ENCODE data around the gene FERMT1. TPM values are rescaled to one million over a fixed set of nuclear protein-coding genes. Genes with fewer than 3 reads are reported as not detected.

Gene FERMT1
- total and polyA plus RNA-seq, 2 experiments from 2014 or later: 16.2 to 18.3 TPM

DNA sequence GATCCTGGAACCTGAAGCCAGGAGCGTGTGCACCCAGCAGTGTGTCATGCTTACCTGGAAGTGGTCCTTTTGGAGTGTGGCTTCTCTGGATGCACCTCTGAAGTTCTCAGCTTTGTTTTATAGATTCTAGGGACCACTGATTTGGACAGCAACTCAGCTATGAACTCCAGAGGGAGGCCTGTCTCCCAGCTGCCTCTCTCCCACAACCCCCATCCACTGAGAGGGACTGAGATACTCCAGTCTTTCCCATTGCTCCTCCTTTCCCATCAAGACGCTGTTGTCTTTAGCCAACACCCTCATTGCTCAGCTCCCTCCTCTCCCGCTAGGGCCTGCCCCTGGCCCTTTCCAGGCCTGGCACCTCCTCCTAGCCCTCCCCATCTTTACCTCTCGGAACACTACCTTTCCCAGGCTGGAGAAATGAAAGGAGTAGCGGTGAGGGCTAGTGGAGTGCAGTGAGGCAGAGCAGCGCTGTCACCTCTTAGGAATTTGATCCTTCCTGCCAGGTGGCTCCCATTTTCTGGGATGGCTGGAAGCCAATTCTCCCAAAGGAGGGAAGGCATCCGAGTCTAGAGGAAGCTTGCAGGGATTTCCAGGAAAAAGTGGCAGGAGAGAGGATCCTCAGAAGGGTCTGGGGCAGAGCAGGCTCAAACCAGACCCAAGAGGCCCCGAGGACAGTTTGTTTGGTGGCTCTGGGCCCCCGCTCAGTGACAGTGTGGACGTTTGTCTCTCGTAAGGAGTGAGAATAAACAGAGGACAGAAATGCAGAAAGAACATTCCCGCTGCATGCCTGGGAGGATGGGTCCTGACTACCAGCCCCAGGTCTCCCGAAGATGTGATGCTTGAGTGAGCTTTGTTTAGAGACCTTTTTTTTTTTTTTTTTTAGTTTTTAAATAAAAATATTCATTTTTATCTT is 68.8 kb downstream of the FERMT1 start, which contains the start of gene LRRN4:
Gene LRRN4, minus strand, starts transcription at position 285 of the 913 bp plus-strand sequence. CDS start 1,261 bp downstream, outside the sequence.
- Histone ChIP-seq H3K4me2 (peak within 1 kb of the TSS; percentile 88), H3K79me2 (replicated peaks; ENCODE audit: insufficient read depth) (no peaks in the 10 kb centered on the region), H3F3A (replicated peaks; ENCODE audit: low read depth) (0 out of 2 replicates have a peak, but pooled peaks cover 4% of the 10 kb centered on the region), H4K20me1 (replicated peaks; ENCODE audit: insufficient read depth) (no peaks in the 10 kb centered on the region), H3K4me1 (ENCODE audit: insufficient read depth) (peaks cover 19% of the 10 kb centered on the region), H3K27ac (ENCODE audit: low read depth) (no peak within 1 kb of the TSS), H3K9me2 (ENCODE audit: insufficient read depth) (peaks cover 3% of the 10 kb centered on the region; the same call in 1 of the 2 replicates), H3K36me3 (ENCODE audit: insufficient read depth) (no peaks in the 10 kb centered on the region), H3K27me3 (ENCODE audit: insufficient read depth) (peaks cover 56% of the 10 kb centered on the region), H2AFZ (peak within 1 kb of the TSS; percentile 97), H3K4me3 (peak within 1 kb of the TSS; percentile 69)
- TF ChIP-seq JUNB (IDR thresholded peaks at IDR 0.05; ENCODE audit: unreplicated experiment) (no peak), ZNF114 (CRISPR knock-in tag; IDR thresholded peaks at IDR 0.05) (no peak), ZNF331 (CRISPR knock-in tag; IDR thresholded peaks at IDR 0.05; ENCODE audit: low read depth) (no peak), POLR2AphosphoS5 (IDR thresholded peaks at IDR 0.05; ENCODE audit: low read depth) (no peak), EZH2 (IDR thresholded peaks at IDR 0.05; ENCODE audit: low read depth, unreplicated experiment) (no peak)
- TF ChIP-seq, protein P1, sequence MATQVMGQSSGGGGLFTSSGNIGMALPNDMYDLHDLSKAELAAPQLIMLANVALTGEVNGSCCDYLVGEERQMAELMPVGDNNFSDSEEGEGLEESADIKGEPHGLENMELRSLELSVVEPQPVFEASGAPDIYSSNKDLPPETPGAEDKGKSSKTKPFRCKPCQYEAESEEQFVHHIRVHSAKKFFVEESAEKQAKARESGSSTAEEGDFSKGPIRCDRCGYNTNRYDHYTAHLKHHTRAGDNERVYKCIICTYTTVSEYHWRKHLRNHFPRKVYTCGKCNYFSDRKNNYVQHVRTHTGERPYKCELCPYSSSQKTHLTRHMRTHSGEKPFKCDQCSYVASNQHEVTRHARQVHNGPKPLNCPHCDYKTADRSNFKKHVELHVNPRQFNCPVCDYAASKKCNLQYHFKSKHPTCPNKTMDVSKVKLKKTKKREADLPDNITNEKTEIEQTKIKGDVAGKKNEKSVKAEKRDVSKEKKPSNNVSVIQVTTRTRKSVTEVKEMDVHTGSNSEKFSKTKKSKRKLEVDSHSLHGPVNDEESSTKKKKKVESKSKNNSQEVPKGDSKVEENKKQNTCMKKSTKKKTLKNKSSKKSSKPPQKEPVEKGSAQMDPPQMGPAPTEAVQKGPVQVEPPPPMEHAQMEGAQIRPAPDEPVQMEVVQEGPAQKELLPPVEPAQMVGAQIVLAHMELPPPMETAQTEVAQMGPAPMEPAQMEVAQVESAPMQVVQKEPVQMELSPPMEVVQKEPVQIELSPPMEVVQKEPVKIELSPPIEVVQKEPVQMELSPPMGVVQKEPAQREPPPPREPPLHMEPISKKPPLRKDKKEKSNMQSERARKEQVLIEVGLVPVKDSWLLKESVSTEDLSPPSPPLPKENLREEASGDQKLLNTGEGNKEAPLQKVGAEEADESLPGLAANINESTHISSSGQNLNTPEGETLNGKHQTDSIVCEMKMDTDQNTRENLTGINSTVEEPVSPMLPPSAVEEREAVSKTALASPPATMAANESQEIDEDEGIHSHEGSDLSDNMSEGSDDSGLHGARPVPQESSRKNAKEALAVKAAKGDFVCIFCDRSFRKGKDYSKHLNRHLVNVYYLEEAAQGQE (IDR thresholded peaks at IDR 0.05; ENCODE audit: unreplicated experiment): no peak
- TF ChIP-seq, protein P2, sequence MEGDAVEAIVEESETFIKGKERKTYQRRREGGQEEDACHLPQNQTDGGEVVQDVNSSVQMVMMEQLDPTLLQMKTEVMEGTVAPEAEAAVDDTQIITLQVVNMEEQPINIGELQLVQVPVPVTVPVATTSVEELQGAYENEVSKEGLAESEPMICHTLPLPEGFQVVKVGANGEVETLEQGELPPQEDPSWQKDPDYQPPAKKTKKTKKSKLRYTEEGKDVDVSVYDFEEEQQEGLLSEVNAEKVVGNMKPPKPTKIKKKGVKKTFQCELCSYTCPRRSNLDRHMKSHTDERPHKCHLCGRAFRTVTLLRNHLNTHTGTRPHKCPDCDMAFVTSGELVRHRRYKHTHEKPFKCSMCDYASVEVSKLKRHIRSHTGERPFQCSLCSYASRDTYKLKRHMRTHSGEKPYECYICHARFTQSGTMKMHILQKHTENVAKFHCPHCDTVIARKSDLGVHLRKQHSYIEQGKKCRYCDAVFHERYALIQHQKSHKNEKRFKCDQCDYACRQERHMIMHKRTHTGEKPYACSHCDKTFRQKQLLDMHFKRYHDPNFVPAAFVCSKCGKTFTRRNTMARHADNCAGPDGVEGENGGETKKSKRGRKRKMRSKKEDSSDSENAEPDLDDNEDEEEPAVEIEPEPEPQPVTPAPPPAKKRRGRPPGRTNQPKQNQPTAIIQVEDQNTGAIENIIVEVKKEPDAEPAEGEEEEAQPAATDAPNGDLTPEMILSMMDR (conservative IDR thresholded peaks at IDR 0.05; ENCODE audit: low read depth in 2 of 2): no peak
- DNase-seq (ENCODE audit: low spot score) (peak; percentile 83), ATAC-seq (peak; percentile 64)
- Mint-ChIP-seq H3K36me3 (ENCODE audit: low read depth) (peaks cover 8% of the 10 kb centered on the region; the same call in 2 of the 3 replicates), H3K27ac (no peak within 1 kb of the TSS), H3K9me3 (no peaks in the 10 kb centered on the region), H3K27me3 (ENCODE audit: insufficient read depth, low read depth, poor library complexity) (peaks cover 42% of the 10 kb centered on the region), H3K4me3 (peak within 1 kb of the TSS; percentile 63), H3K4me1 (peaks cover 18% of the 10 kb centered on the region)

Measured in GM23338 (cell line).